Measurements from ENCODE around the gene SNAP47. TPM values are rescaled to one million over a fixed set of nuclear protein-coding genes. Genes with fewer than 3 reads are reported as not detected.

Gene SNAP47, protein sequence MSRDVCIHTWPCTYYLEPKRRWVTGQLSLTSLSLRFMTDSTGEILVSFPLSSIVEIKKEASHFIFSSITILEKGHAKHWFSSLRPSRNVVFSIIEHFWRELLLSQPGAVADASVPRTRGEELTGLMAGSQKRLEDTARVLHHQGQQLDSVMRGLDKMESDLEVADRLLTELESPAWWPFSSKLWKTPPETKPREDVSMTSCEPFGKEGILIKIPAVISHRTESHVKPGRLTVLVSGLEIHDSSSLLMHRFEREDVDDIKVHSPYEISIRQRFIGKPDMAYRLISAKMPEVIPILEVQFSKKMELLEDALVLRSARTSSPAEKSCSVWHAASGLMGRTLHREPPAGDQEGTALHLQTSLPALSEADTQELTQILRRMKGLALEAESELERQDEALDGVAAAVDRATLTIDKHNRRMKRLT
- 56.5 and 67.1 TPM in 2 replicates for total RNA-seq

DNA sequence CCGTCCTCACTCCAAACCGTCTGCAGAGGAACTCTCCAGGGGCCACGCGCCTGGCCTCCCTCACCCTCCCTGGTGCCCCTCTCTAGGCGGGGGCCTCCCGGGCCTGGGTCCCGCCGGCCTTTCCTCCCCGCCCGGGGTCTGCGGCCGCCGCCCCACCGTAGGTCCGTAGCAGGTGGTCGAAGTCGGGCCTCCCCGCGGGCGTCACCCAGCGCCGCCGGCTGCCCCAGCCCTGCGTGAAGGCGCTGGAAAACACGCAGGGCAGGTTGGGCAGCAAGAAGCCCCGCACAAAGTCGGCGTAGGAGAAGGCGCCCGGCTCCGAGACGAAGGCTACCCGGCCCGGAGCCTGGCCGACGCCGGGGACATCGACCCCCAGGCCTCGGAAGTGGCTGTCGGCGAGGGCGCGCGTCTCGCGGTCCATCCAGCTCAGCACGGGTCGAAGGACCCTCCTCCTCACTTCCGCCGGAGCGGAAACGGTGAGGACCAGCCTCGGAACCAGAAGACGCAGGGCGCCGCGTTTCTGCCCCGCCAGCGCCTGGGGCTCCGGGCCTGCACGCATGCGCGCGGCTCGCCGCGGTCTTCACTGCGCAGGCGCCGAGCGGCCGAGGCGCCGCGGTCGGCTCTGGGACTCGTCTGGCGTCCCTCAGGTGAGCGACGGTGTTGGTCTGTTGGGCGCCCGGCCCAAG, at the start of gene SNAP47, which contains the start of gene JMJD4:
Gene SNAP47 (plus strand): TSS at position 580 of the 683 bp plus-strand sequence. CDS start 12,302 bp downstream, outside the sequence.
Gene JMJD4 (minus strand): TSS at position 447 of the 683 bp plus-strand sequence. CDS start 29 bp downstream, at position 418.

DNA sequence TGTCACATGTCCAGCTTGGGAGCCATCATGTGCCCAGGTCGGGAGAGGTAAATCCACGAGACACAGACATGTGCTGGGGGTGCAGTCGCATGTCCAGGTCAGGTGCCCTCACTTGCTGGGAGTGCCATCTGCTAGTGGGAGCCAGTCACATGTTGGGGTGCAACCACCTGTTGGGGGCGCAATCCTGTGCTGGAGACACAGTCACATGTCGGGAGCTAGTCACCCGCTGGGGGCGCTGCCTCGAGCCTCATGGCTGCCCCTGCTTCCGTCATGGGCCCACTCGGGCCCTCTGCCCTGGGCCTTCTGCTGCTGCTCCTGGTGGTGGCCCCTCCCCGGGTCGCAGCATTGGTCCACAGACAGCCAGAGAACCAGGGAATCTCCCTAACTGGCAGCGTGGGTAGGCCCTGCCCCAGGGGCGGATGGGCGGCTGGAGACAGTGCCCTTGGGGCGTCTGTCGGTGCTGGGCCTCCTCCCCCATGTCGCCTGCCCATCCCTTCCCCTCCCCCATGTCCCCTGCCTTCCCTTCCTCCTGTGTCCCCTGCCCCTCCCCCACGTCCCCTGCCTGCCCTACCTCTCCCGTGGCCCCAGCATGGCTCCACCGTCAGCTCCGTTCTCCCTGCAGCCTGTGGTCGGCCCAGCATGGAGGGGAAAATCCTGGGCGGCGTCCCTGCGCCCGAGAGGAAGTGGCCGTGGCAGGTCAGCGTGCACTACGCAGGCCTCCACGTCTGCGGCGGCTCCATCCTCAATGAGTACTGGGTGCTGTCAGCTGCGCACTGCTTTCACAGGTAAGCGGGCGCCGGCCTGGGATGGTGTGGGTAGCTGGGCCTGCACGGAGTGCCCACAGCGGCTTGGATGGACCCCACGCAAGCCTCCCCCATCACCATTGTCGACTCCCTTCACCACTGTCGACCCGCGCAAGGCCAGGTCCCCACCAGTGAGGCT, 80.5 kb downstream of the SNAP47 start, which contains the start of gene PRSS38:
Gene PRSS38 (plus strand): TSS at position 208 of the 942 bp plus-strand sequence. CDS start 42 bp downstream, at position 250.

Other genes starting within 250 kb of the SNAP47 start
- 10.2 and 11.1 TPM in 2 replicates for gene ZNF678, start 171.9 kb upstream of the SNAP47 start, total RNA-seq
- gene JMJD4, start 133 bp upstream of the SNAP47 start, total RNA-seq: 46.3 and 57.4 TPM in 2 replicates
- gene PRSS38, start 80.2 kb downstream of the SNAP47 start, total RNA-seq: not detected in 2 replicates
- 5.1 and 7.6 TPM in 2 replicates for gene WNT9A, start 212.5 kb downstream of the SNAP47 start, total RNA-seq

All from placental epithelial cell (primary cell).